Ishikawa (cell line): Measurements from ENCODE around the gene UCHL3.

ENCODE experiments used
- CEBPB ChIP-seq: IDR thresholded peaks from 2 replicates; pipeline ENCODE4 v1.6.1; 2012
- CREB1 ChIP-seq: IDR thresholded peaks from 2 replicates; pipeline ENCODE4 v1.6.1; 2012; ENCODE audit warnings: low read depth
- EGR1 ChIP-seq: IDR thresholded peaks from 2 replicates; pipeline ENCODE4 v1.6.1; 2012
- EP300 ChIP-seq: IDR thresholded peaks from 2 replicates; pipeline ENCODE4 v1.6.1; 2012; ENCODE audit warnings: borderline replicate concordance
- FOXM1 ChIP-seq: IDR thresholded peaks from 2 replicates; pipeline ENCODE4 v1.6.1; 2012; ENCODE audit warnings: low read depth, borderline replicate concordance
- NFIC ChIP-seq: IDR thresholded peaks from 2 replicates; pipeline ENCODE4 v1.6.1; 2012
- RAD21 ChIP-seq: IDR thresholded peaks from 2 replicates; pipeline ENCODE4 v1.6.1; 2012; ENCODE audit warnings: low read depth
- REST ChIP-seq: IDR thresholded peaks from 2 replicates; pipeline ENCODE4 v1.6.1; 2012; ENCODE audit warnings: low read depth, mild to moderate bottlenecking
- TAF1 ChIP-seq: IDR thresholded peaks from 2 replicates; pipeline ENCODE4 v1.6.1; 2012; ENCODE audit warnings: low read depth, mild to moderate bottlenecking
- TCF12 ChIP-seq: IDR thresholded peaks from 2 replicates; pipeline ENCODE4 v1.6.1; 2012; ENCODE audit warnings: low read depth
- TEAD4 ChIP-seq: IDR thresholded peaks from 2 replicates; pipeline ENCODE4 v1.6.1; 2012
- YY1 ChIP-seq: IDR thresholded peaks from 2 replicates; pipeline ENCODE4 v1.6.1; 2012; ENCODE audit warnings: low read depth
- ZBTB7A ChIP-seq: IDR thresholded peaks from 2 replicates; pipeline ENCODE4 v1.6.1; 2012; ENCODE audit warnings: low read depth
- TF ChIP-seq, protein P1 (sequence below): IDR thresholded peaks from 2 replicates; pipeline ENCODE4 v1.6.1; 2012
- TF ChIP-seq, protein P2 (sequence below): IDR thresholded peaks from 2 replicates; pipeline ENCODE4 v1.6.1; 2012

Gene UCHL3

DNA sequence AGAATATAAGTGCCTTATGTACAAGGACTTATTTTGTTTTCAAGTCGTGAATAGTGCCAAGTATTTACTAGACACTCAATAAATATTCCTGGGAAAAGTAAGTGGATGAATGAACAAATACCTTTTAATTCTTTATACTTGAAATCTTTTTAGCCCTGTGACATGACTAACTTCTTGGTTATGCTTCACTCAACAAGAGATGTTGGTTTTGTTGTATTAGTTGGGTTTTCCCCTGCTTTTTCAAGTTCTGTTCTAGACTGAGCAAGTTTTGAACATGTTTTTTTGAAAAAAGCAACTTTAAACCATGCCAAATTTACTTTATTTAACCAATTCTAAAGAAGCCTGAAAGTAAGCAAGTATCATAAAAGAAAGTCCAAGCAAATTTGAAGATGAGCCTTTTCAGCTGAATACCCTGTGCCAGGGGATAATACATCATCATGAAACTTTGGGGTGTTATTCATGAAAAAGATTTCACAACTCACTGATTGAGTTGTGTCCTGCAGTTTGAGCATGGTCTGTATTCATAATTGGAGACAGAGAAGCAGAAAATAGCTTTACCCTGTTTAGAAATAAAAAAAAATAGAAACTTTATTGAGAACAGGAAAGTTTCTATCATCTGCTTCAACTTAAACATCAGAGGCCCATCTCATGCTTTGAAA, 97.7 kb downstream of the UCHL3 start:
- no peak for TF ChIP-seq NFIC
- no peak for TF ChIP-seq YY1
- no peak for TF ChIP-seq RAD21
- TF ChIP-seq ZBTB7A: no peak
- no peak for TF ChIP-seq REST
- TF ChIP-seq, protein P1, sequence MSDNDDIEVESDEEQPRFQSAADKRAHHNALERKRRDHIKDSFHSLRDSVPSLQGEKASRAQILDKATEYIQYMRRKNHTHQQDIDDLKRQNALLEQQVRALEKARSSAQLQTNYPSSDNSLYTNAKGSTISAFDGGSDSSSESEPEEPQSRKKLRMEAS: no peak
- TF ChIP-seq CREB1: no peak
- no peak for TF ChIP-seq FOXM1
- TF ChIP-seq CEBPB: no peak
- no peak for TF ChIP-seq TEAD4
- no peak for TF ChIP-seq EP300
- TF ChIP-seq TAF1: no peak

DNA sequence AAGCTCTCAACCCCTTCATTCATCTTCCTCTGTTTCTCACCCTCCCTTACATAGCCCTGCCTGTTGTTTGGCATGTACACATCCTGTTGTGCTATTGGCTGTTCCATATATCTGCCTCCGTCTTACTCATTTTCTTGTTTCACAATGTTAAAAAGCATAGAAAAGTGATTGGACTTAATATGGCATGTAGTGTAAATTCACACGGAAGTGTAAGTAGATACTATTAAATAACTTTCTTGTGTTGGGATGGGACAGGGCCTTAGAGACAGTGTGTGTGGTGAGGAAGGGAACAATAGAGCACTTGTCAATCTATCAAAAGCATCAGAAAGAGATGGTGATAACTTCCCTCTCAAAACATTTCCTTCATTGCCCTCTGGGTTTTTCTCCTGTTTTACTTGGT, 98.9 kb downstream of the UCHL3 start:
- TF ChIP-seq REST: no peak
- TF ChIP-seq, protein P1: no peak
- no peak for TF ChIP-seq CEBPB
- TF ChIP-seq NFIC: no peak
- TF ChIP-seq RAD21: no peak
- TF ChIP-seq TCF12: no peak
- TF ChIP-seq, protein P2, sequence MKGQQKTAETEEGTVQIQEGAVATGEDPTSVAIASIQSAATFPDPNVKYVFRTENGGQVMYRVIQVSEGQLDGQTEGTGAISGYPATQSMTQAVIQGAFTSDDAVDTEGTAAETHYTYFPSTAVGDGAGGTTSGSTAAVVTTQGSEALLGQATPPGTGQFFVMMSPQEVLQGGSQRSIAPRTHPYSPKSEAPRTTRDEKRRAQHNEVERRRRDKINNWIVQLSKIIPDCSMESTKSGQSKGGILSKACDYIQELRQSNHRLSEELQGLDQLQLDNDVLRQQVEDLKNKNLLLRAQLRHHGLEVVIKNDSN: no peak

DNA sequence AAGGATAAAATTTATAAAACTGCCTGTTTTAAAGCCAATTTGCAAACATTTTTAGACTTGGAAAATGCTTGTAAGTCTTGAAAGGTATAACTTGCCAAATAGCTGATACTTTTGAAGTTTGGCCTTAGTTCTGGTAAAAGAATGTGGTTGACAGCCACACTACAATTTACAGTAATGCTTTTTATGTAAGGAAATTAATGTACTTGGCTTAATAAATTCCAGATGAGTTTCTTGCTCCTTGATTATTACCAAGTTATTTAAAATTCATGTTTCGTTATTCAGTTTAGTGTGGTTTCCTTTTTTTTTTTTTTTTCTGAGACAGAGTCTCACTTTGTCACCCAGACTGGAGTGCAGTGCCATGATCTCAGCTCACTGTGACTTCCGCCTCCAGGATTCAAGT, 101.4 kb downstream of the UCHL3 start:
- TF ChIP-seq CEBPB (no peak), RAD21 (no peak), TEAD4 (no peak), EGR1 (no peak), EP300 (no peak), NFIC (no peak), FOXM1 (no peak), CREB1 (no peak), TCF12 (no peak), TAF1 (no peak), ZBTB7A (no peak)
- TF ChIP-seq, protein P2: no peak
- TF ChIP-seq, protein P1: no peak

DNA sequence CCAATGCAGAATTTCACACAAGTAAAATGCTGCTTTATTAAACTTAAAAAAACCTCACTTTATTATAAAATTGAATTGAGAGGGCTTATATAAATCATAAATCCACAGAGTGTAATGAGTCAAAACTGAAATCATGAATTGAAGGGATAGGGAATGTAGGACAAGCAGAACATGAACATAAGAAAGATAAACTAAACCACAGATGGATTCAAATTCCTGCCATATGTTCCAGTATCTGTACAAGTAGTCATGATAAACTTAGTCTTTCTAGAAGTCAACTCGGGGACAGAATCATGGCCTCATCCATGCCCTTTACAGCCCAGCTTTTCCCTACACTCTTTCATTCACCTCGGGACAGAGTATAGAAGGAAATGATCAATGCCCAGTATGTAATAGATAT, 103.1 kb downstream of the UCHL3 start:
- TF ChIP-seq, protein P1: no peak
- no peak for TF ChIP-seq YY1
- no peak for TF ChIP-seq TEAD4
- no peak for TF ChIP-seq EGR1
